GM13976 (cell line): ENCODE measurements around the gene HPCAL1.

Source experiments
- DNase-seq: peaks from one replicate; pipeline ENCODE4 v3.0.0; 2012; ENCODE audit warnings: low spot score
- CTCF ChIP-seq: IDR thresholded peaks from 2 replicates; pipeline ENCODE4 v1.5.1; 2012; ENCODE audit warnings: borderline replicate concordance, mild to moderate bottlenecking; ENCODE audit not compliant: insufficient read depth; ENCODE audit errors: extremely low read depth, missing control alignments, control extremely low read depth
- in situ Hi-C: fragments of 300-500 bp; cut with MboI; formaldehyde crosslinking; loops from one replicate; pipeline ENCODE4 v1.12.0; 2022; ENCODE audit warnings: low sequenced_read_pairs, mixed read lengths, inconsistent platforms; ENCODE audit not compliant: unreplicated experiment

Gene HPCAL1

GRCh38 chr2:10264506-10265328 is 38.0 kb upstream of the HPCAL1 start:
- in situ Hi-C loops: no loop called here
- no peak for TF ChIP-seq CTCF
- no peak for DNase-seq

- in situ Hi-C loops: no loop called here
- TF ChIP-seq CTCF: no peak
Observed at GRCh38 chr2:10265329-10266132, 37.2 kb upstream of the HPCAL1 start.

GRCh38 chr2:10266133-10266620 is 36.5 kb upstream of the HPCAL1 start:
- TF ChIP-seq CTCF: no peak
- in situ Hi-C loops: no loop called here
- DNase-seq: no peak

More at GRCh38 chr2:10265329-10266132, 37.2 kb upstream of the HPCAL1 start:
- no peak for DNase-seq

GRCh38 chr2:10267036-10267435 is 35.7 kb upstream of the HPCAL1 start:
- no peak for TF ChIP-seq CTCF
- in situ Hi-C loops: no loop called here

GRCh38 chr2:10267551-10268465 is 34.9 kb upstream of the HPCAL1 start:
- in situ Hi-C loops: no loop called here
- no peak for DNase-seq
- no peak for TF ChIP-seq CTCF

More at GRCh38 chr2:10267036-10267435, 35.7 kb upstream of the HPCAL1 start:
- no peak for DNase-seq

GRCh38 chr2:10269291-10269690 is 33.4 kb upstream of the HPCAL1 start:
- no peak for DNase-seq
- TF ChIP-seq CTCF: no peak
- in situ Hi-C loops: no loop called here
